Esophagus muscularis mucosa (tissue), 3 donors: ENCODE results near the gene SFT2D3.

Source experiments
- POLR2A ChIP-seq: fragments of 450-650 bp; IDR thresholded peaks from one replicate; pipeline ENCODE4 v1.6.1; 2017; ENCODE audit warnings: antibody characterized with exemption, moderate library complexity, mild to moderate bottlenecking, low read depth
- POLR2AphosphoS5 ChIP-seq, 2 donors: sonication (generic); formaldehyde crosslinking; IDR thresholded peaks; one replicate each; pipeline ENCODE4 v1.6.1; 2017; ENCODE audit warnings: antibody characterized with exemption in 2 of 2
- TF ChIP-seq, protein P1 (sequence below), 3 experiments: fragments of 200-600 bp in 2 of 3; fragments of 450-650 bp in 1 of 3; sonication (generic) in 2 of 3; IDR thresholded peaks; one replicate each; pipeline ENCODE4 v1.5.1; 2017 to 2019; ENCODE audit warnings: antibody characterized with exemption in 3 of 3, mild to moderate bottlenecking in 2 of 3, moderate library complexity in 1 of 3

GRCh38 chr2:127681976-127682857 lies 19.1 kb upstream of the SFT2D3 start:
- TF ChIP-seq, protein P1, sequence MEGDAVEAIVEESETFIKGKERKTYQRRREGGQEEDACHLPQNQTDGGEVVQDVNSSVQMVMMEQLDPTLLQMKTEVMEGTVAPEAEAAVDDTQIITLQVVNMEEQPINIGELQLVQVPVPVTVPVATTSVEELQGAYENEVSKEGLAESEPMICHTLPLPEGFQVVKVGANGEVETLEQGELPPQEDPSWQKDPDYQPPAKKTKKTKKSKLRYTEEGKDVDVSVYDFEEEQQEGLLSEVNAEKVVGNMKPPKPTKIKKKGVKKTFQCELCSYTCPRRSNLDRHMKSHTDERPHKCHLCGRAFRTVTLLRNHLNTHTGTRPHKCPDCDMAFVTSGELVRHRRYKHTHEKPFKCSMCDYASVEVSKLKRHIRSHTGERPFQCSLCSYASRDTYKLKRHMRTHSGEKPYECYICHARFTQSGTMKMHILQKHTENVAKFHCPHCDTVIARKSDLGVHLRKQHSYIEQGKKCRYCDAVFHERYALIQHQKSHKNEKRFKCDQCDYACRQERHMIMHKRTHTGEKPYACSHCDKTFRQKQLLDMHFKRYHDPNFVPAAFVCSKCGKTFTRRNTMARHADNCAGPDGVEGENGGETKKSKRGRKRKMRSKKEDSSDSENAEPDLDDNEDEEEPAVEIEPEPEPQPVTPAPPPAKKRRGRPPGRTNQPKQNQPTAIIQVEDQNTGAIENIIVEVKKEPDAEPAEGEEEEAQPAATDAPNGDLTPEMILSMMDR (IDR thresholded peaks at IDR 0.05) = no peak
- TF ChIP-seq POLR2A (no peak), POLR2AphosphoS5 (IDR thresholded peaks at IDR 0.05) (no peak)
